HL-60 (cell line): ENCODE measurements around the gene IFI16.

Experiments
- CTCF ChIP-seq: IDR thresholded peaks from one replicate; pipeline ENCODE4 v1.5.1; 2011; ENCODE audit warnings: low read length, control low read depth, inconsistent platforms; ENCODE audit not compliant: insufficient read depth
- GABPA ChIP-seq: IDR thresholded peaks from 2 replicates; pipeline ENCODE4 v1.6.1; 2012; ENCODE audit warnings: low read depth
- POLR2AphosphoS5 ChIP-seq: IDR thresholded peaks from 2 replicates; pipeline ENCODE4 v1.6.1; 2012; ENCODE audit warnings: low read depth
- SPI1 ChIP-seq: IDR thresholded peaks from 2 replicates; pipeline ENCODE4 v1.6.1; 2012; ENCODE audit warnings: low read depth, mild to moderate bottlenecking, borderline replicate concordance
- TF ChIP-seq, protein P1 (sequence below): IDR thresholded peaks from 2 replicates; pipeline ENCODE4 v1.6.1; 2012; ENCODE audit warnings: low read depth; ENCODE audit not compliant: insufficient replicate concordance

- no peak for TF ChIP-seq CTCF
- TF ChIP-seq SPI1: no peak
- TF ChIP-seq POLR2AphosphoS5: no peak
- TF ChIP-seq GABPA: no peak
- TF ChIP-seq, protein P1, sequence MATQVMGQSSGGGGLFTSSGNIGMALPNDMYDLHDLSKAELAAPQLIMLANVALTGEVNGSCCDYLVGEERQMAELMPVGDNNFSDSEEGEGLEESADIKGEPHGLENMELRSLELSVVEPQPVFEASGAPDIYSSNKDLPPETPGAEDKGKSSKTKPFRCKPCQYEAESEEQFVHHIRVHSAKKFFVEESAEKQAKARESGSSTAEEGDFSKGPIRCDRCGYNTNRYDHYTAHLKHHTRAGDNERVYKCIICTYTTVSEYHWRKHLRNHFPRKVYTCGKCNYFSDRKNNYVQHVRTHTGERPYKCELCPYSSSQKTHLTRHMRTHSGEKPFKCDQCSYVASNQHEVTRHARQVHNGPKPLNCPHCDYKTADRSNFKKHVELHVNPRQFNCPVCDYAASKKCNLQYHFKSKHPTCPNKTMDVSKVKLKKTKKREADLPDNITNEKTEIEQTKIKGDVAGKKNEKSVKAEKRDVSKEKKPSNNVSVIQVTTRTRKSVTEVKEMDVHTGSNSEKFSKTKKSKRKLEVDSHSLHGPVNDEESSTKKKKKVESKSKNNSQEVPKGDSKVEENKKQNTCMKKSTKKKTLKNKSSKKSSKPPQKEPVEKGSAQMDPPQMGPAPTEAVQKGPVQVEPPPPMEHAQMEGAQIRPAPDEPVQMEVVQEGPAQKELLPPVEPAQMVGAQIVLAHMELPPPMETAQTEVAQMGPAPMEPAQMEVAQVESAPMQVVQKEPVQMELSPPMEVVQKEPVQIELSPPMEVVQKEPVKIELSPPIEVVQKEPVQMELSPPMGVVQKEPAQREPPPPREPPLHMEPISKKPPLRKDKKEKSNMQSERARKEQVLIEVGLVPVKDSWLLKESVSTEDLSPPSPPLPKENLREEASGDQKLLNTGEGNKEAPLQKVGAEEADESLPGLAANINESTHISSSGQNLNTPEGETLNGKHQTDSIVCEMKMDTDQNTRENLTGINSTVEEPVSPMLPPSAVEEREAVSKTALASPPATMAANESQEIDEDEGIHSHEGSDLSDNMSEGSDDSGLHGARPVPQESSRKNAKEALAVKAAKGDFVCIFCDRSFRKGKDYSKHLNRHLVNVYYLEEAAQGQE: no peak
Observed at GRCh38 chr1:158969855-158970254, 39.9 kb upstream of the IFI16 start.
